GM04503 (cell line): ENCODE data around the gene PDE6C.
"Not testable (repeated sequence)": the region's sequence is repeated elsewhere in the genome, so short reads cannot be mapped to it uniquely, and the experiment has no call there.

Source experiments
- DNase-seq: peaks from one replicate; pipeline ENCODE4 v3.0.0-alpha.2; 2012; ENCODE audit warnings: low read depth

PDE6C gene

GRCh38 chr10:93630625-93631557, 18.6 kb downstream of the PDE6C start:
- no peak for DNase-seq

GRCh38 chr10:93639791-93640190, 27.5 kb downstream of the PDE6C start:
- no peak for DNase-seq

GRCh38 chr10:93652857-93653256, 40.5 kb downstream of the PDE6C start:
- no peak for DNase-seq

- no peak for DNase-seq
Measured at GRCh38 chr10:93654201-93654600, 41.9 kb downstream of the PDE6C start.

- no peak for DNase-seq
Measured at GRCh38 chr10:93656155-93656554, 43.8 kb downstream of the PDE6C start.

GRCh38 chr10:93657757-93658156, 45.4 kb downstream of the PDE6C start:
- no peak for DNase-seq

- no peak for DNase-seq
Measured at GRCh38 chr10:93666030-93666429, 53.7 kb downstream of the PDE6C start.

GRCh38 chr10:93667795-93668194, 55.5 kb downstream of the PDE6C start:
- no peak for DNase-seq

- DNase-seq = no peak
Measured at GRCh38 chr10:93670372-93670771, 58.0 kb downstream of the PDE6C start.

GRCh38 chr10:93671042-93671441, 58.7 kb downstream of the PDE6C start:
- DNase-seq = no peak

GRCh38 chr10:93672022-93672678, 59.8 kb downstream of the PDE6C start:
- no peak for DNase-seq

GRCh38 chr10:93672890-93673289, 60.6 kb downstream of the PDE6C start:
- no peak for DNase-seq

GRCh38 chr10:93673791-93674190, 61.5 kb downstream of the PDE6C start:
- no peak for DNase-seq

GRCh38 chr10:93678386-93678785, 66.0 kb downstream of the PDE6C start:
- no peak for DNase-seq

GRCh38 chr10:93678805-93679587, 66.7 kb downstream of the PDE6C start:
- DNase-seq = no peak

- DNase-seq = no peak
Measured at GRCh38 chr10:93680412-93681047, 68.2 kb downstream of the PDE6C start.

GRCh38 chr10:93687737-93688136, 75.4 kb downstream of the PDE6C start:
- no peak for DNase-seq

GRCh38 chr10:93695740-93696139, 83.4 kb downstream of the PDE6C start:
- no peak for DNase-seq

- not testable (repeated sequence) for DNase-seq
Measured at GRCh38 chr10:93696582-93696981, 84.2 kb downstream of the PDE6C start.

- no peak for DNase-seq
Measured at GRCh38 chr10:93697207-93697606, 84.9 kb downstream of the PDE6C start.

- DNase-seq = no peak
Measured at GRCh38 chr10:93701866-93702209, 89.5 kb downstream of the PDE6C start.
